Right lobe of liver (tissue), 4 donors: Measurements from ENCODE around the gene PEMT.
"Not testable (repeated sequence)": the region's sequence is repeated elsewhere in the genome, so short reads cannot be mapped to it uniquely, and the experiment has no call there.

Experiments
- CTCF ChIP-seq, 4 donors: fragments of 200-600 bp in 3 of 4; fragments of 450-650 bp in 1 of 4; IDR thresholded peaks; one replicate each; pipeline versions ENCODE4 v1.5.1 to v1.8.0; 2016 to 2022; ENCODE audit warnings: antibody characterized with exemption in 4 of 4, mild to moderate bottlenecking in 2 of 4
- POLR2A ChIP-seq: fragments of 450-650 bp; IDR thresholded peaks from one replicate; pipeline ENCODE4 v1.6.1; 2017; ENCODE audit warnings: antibody characterized with exemption, mild to moderate bottlenecking
- donor health status: DM: no; HTN: no; CAD: no.
- donor health status: DM: no; HTN: no; CAD: no.
- donor health status: DM: no; HTN: yes; CAD: no.

GRCh38 chr17:17465878-17466277, 125.6 kb downstream of the PEMT start:
- TF ChIP-seq CTCF (IDR thresholded peaks at IDR 0.05); POLR2A: not testable (repeated sequence)
